Tongue (tissue), 3 donors: ENCODE measurements around the gene DOCK4. TPM values are rescaled to one million over a fixed set of nuclear protein-coding genes. Genes with fewer than 3 reads are reported as not detected.
A peak's percentile ranks its signal among the peaks of the same experiment; 100 is the strongest.

ENCODE experiments used
- DNase-seq: peaks from one replicate; pipeline ENCODE4 v3.0.0-alpha.2; 2015
- small RNA-seq: library from RNA; depleted of rRNA; stranded (forward); fragments of <200 nt; gene quantifications from one replicate; pipeline ENCODE3, GENCODE V24; 2014; ENCODE audit warnings: low replicate concordance
- total RNA-seq: library from RNA; depleted of rRNA; stranded (reverse); fragments of >200 nt; gene quantifications from one replicate; pipeline ENCODE4 v1.2.3, GENCODE V29; 2014

Gene DOCK4
- total RNA-seq, 1 donor from 2014 or later: 34.9 TPM

GRCh38 chr7:111718886-111719285 lies 487.3 kb downstream of the DOCK4 start:
- no peak for DNase-seq

GRCh38 chr7:111711426-111712065 lies 494.7 kb downstream of the DOCK4 start:
- no peak for DNase-seq

DNA sequence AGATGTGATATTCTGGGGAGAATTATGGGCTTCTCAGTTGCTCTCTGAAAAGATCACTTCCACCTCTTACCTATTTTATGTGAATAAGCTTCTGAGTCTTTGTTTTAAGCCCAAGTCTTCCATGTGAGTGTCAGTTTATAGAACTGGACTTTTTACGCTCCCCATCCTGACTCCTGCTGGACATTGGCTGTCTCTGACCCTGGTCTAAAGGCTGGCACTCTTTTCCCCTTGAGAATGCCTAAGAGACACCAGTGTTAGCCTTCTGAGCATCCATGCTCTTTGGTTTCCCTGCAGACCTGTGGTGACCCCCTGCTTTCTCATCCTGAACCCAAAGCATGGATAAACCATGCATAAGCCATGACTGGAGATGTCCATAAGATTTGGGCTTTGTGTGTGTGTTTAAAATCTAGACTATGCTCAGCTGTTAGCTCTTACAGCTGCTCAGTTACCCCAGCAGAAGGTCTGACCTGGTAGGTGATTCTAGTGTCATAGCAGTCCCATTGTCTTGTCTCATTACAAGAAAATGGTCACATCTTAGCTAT lies 495.3 kb downstream of the DOCK4 start:
- DNase-seq: no peak

- no peak for DNase-seq
Measured at GRCh38 chr7:111708072-111708471, 498.1 kb downstream of the DOCK4 start.

DNA sequence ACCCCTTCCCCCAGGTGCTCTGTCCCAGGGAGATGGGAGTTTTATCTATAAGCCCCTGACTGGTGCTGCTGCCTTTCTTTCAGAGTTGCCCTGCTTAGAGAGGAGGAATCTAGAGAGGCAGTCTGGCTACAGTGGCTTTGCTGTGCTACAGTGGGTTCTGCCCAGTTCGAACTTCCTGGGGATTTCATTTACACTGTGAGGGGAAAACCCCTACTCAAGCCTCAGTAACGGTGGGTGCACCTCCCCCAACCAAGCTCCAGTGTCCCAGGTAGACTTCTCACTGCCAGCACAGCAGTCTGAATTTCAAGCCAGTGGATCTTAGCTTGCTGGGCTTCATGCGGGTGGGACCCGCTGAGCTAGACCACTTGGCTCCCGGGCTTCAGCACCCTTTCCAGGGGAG lies 500.4 kb downstream of the DOCK4 start:
- no peak for DNase-seq

GRCh38 chr7:111697771-111698170 lies 508.4 kb downstream of the DOCK4 start:
- DNase-seq: no peak

- no peak for DNase-seq
Measured at GRCh38 chr7:111694376-111694775, 511.8 kb downstream of the DOCK4 start.

DNA sequence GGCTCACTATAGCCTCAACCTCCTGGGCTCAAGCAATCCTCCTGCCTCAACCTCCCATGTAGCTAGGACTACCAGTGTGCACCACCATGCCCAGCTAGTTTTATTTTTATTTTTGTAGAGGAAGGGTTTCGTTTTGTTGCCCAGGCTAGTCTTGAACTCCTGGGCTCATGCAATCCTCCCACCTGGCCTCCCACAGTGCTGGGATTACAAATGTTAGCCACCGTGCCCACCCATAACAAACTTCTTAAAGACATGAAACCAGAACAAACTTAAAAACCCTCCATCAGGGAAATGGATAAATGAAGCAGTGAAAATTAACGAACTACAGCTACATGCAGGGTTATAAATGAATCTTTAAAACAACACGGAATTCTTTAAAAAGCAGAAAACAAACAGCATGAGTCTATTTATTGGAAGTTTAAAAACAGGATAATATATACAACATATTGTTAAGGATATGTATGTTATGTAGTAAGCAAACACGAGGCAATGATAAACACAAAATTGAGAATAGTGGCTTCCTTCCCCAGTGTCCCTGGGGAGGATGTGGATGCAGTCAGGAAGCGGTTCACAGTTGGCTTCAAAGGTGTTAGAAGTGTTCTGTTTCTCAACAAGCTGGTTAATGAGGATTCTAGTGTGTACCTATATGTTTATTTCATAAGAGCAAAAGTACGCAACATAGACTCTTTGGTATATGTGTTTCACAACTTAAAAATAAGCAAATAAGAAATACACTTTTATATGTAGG lies 515.7 kb downstream of the DOCK4 start:
- no peak for DNase-seq

DNA sequence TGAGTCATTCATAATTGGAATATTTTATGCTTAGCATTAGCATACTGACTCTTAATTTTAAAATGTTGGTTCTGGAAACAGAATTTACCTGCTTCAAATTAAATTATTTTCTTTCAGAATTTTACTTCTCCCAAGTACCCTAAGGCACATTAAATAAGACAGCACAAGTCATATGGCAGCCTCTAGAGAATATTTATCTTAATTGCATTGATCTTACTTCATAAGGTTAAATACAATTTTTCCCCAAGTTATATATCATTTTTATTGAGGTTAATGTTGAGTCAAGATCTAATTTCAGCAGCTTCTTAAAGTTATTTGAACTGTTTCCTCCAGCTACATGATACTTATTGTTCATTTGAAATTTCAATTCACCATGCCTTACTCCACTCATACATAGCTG lies 520.9 kb downstream of the DOCK4 start:
- DNase-seq: no peak

- no peak for DNase-seq
Measured at GRCh38 chr7:111682588-111683340, 523.4 kb downstream of the DOCK4 start.

DNA sequence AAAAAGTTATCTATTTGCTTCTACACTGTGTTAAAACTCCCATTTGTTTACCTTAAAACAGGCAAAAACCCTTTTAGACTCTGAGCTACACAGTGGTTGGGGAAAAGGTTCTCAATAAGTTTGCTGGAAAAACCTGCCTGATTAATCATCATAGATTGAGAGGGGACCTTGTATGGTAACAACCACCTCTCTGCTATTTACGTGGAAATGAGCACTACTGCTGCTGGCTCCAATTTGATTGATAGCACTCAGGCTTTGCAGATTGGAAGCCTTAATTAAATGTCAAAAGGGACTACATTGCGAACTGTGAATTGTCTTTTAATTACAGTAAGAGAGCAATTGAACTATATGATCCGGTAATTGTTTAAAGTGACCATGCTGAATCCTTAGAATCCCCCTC lies 525.0 kb downstream of the DOCK4 start:
- no peak for DNase-seq

DNA sequence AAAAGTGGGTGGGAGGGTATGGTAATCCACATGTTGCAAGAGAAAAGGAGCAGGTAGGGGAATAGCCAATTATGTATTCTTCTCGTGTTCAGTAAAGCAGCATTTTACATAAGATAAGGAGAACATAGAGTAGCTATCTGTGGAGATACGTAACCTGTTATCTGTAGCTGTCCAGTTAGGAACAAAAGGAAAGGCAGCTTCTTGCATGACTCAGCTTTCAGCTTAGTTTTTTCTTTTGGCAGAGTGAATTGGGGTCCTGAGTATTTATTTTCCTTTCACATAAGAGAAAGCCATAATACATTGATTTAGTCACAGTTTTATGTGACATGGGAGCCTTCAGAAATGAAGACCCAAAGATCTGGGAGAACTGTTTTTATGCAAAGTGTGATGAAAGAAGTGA lies 527.2 kb downstream of the DOCK4 start:
- no peak for DNase-seq

DNA sequence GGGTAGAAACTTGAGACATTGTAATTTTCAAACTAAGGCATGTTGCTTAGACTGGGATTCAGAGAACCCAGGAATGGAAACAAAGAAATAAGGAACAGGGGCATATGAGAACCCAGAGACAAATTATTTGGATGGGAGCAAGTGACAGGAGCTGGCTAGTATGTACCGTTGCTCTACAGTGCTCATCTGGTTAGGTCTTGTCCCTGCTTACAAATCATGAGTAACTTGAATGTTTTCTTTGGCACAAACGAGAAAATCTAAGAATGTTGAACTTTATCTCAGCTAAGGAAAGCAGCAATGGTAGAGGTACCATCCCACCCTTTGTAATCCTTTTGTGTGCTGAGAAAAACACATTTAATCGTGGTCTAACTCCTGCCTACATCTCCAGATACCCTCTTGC lies 527.9 kb downstream of the DOCK4 start:
- no peak for DNase-seq

DNA sequence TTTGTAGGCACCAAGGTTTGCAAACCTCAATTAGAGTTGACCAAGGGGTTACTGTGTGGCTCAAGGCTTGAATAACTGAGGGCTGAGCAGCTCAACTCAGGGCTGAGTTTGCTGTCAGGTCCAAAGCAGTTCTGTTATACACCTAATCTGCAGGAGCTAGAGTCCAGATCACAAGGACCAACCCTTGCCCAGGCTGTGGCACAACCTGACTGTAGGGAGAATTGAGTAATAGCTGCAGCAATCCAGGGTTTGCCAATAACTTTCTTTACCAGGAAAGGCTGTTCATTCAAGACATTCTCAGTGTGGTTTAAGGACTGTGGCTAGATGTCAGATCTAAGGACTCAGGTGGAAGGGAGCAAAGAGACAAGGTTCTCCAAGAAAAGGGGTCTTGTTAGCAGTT lies 528.4 kb downstream of the DOCK4 start:
- DNase-seq: no peak

DNA sequence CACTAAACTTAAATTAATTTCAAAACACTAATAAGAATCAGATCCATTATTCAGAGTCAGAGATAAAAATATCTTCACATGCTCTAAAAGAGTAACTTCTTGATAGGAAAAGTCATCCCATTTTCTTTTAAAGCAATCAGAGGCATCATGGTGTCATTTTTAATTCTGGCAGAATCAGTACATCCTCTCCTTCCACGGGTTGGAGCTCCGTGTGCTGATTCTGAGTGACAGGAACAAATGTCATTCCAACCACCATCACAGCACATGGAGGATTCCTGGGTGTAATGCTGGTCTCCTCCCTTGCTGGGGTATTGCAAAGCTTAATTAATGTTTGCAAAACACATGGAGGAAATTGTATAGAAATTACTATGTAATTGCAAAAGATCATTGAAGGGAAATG lies 529.4 kb downstream of the DOCK4 start:
- DNase-seq: peak; percentile 83

Small RNA genes within 50 kb of the gene (small RNA-seq; reads per million reads assigned to genes)
- not detected for gene RNA5SP237

Other genes with a start within 250 kb of the DOCK4 start
- gene ZNF277, start 296 bp upstream of the DOCK4 start, total RNA-seq: 32.5 TPM
- gene IFRD1, start 244.1 kb upstream of the DOCK4 start, total RNA-seq: 46.2 TPM